VCaP (cell line): Measurements from ENCODE around the gene DHRS7B.
"Not testable (repeated sequence)": the region's sequence is repeated elsewhere in the genome, so short reads cannot be mapped to it uniquely, and the experiment has no call there.

Experiments used
- H3K27ac ChIP-seq: fragments of 450-650 bp; 2 replicates; pipeline ENCODE4 v1.5.1; 2017
- CTCF ChIP-seq: fragments of 450-650 bp; conservative IDR thresholded peaks from 2 replicates; pipeline ENCODE4 v1.5.1; 2017; ENCODE audit warnings: mild to moderate bottlenecking, moderate library complexity

The DHRS7B gene

GRCh38 chr17:21113049-21113690 is 13.6 kb upstream of the DHRS7B start:
- no peak for TF ChIP-seq CTCF
- no peak overlapping the region for H3K27ac ChIP-seq

GRCh38 chr17:21113716-21114115 is 13.0 kb upstream of the DHRS7B start:
- TF ChIP-seq CTCF, result no peak
- no peak overlapping the region for H3K27ac ChIP-seq

GRCh38 chr17:21114791-21115190 is 12.0 kb upstream of the DHRS7B start:
- not testable (repeated sequence) for H3K27ac ChIP-seq

GRCh38 chr17:21119247-21119918 is 7.4 kb upstream of the DHRS7B start:
- TF ChIP-seq CTCF, result peak; percentile 89
- no peak overlapping the region for H3K27ac ChIP-seq

- peak; percentile 63 for TF ChIP-seq CTCF
- H3K27ac ChIP-seq, result no peak overlapping the region
Observed at GRCh38 chr17:21119919-21120249, 6.9 kb upstream of the DHRS7B start.

GRCh38 chr17:21124086-21124485 is 2.7 kb upstream of the DHRS7B start:
- no peak overlapping the region for H3K27ac ChIP-seq
- no peak for TF ChIP-seq CTCF

- H3K27ac ChIP-seq, result not testable (repeated sequence)
Observed at GRCh38 chr17:21124517-21124916, 2.2 kb upstream of the DHRS7B start.

GRCh38 chr17:21125862-21126261 is 902 bp upstream of the DHRS7B start:
- H3K27ac ChIP-seq, result peak overlapping the region; percentile 93
- no peak for TF ChIP-seq CTCF
